AG10803 (cell line): ENCODE measurements around the gene C1QL1.

Source experiments
- DNase-seq: peaks from one replicate; pipeline ENCODE4 v3.0.0; 2010; ENCODE audit warnings: low read depth
- H3K4me3 ChIP-seq: 2 replicates; pipeline ENCODE4 v1.5.1; 2011; ENCODE audit warnings: mild to moderate bottlenecking, low read length, control low read depth
- TF ChIP-seq, protein P1 (sequence below): conservative IDR thresholded peaks from 2 replicates; pipeline ENCODE4 v1.5.1; 2011; ENCODE audit warnings: mild to moderate bottlenecking, low read length, control low read depth, inconsistent platforms

C1QL1 gene

DNA sequence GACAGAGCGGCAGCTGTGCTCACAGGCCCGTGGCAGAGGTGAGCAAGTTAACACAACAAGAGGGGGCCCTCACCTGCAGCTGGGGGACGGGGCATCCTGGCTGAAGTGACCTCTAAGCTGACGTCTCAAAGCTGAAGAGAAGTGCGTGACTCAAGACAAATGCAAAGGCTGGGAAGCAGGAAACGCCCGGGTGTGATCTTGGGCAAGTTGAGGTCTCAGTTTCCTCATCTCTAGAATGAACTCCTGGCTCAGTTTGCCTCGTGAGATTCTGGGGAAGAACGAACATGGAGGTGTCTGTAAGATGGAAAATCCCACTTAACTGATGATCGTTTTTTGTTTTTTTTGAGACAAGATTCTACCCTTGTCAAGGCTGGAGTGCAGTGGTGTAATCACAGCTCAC lies 40.1 kb upstream of the C1QL1 start:
- TF ChIP-seq, protein P1, sequence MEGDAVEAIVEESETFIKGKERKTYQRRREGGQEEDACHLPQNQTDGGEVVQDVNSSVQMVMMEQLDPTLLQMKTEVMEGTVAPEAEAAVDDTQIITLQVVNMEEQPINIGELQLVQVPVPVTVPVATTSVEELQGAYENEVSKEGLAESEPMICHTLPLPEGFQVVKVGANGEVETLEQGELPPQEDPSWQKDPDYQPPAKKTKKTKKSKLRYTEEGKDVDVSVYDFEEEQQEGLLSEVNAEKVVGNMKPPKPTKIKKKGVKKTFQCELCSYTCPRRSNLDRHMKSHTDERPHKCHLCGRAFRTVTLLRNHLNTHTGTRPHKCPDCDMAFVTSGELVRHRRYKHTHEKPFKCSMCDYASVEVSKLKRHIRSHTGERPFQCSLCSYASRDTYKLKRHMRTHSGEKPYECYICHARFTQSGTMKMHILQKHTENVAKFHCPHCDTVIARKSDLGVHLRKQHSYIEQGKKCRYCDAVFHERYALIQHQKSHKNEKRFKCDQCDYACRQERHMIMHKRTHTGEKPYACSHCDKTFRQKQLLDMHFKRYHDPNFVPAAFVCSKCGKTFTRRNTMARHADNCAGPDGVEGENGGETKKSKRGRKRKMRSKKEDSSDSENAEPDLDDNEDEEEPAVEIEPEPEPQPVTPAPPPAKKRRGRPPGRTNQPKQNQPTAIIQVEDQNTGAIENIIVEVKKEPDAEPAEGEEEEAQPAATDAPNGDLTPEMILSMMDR: no peak

DNA sequence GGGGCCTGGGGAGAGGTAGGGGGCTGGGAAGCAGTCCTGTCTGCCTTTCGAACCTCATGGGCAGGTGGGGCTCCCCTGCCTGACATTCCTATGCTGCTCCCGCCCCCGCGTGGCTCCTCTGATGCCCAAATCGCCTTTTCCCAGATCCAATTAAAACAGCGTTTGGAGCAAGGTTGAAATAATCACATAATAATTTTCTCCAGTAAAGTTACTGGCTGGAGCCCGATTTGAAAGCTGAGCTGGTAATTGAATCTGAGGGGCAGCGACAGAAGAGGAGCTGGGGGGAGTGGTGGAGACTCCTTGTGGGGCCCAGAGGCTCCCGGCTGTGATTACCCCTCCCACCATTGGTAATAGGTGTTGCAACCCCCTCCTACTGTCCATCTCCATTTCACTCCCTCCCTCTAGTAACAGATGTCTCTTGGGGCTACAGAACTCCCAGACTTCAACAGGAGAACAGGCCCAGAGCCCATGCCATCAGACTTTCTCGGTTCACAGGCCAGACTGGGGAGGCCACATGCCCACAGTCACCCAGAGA lies 38.9 kb upstream of the C1QL1 start:
- TF ChIP-seq, protein P1: no peak
- DNase-seq: no peak
- H3K4me3 ChIP-seq: no peak overlapping the region

More for the DNA sequence above, 40.1 kb upstream of the C1QL1 start:
- no peak overlapping the region for H3K4me3 ChIP-seq
- no peak for DNase-seq

DNA sequence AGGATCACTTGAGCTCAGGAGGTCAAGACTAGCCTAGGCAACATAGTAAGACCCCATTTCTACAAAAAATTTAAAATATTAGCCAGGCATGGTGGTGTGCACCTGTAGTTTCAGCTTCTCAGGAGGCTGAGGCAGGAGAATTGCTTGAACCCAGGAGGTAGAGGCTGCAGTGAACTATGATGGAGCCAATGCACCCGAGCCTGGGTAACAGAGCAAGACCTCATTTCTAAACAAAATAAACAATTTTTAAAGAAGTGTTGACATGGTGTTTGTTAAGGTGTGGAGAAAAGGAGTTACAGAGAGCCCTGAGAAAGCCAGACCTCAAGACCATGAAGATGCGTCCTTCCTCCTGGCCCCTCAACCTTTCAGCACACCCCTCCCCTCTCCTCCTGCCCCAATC lies 37.6 kb upstream of the C1QL1 start:
- DNase-seq: no peak
- TF ChIP-seq, protein P1: no peak
- H3K4me3 ChIP-seq: no peak overlapping the region

DNA sequence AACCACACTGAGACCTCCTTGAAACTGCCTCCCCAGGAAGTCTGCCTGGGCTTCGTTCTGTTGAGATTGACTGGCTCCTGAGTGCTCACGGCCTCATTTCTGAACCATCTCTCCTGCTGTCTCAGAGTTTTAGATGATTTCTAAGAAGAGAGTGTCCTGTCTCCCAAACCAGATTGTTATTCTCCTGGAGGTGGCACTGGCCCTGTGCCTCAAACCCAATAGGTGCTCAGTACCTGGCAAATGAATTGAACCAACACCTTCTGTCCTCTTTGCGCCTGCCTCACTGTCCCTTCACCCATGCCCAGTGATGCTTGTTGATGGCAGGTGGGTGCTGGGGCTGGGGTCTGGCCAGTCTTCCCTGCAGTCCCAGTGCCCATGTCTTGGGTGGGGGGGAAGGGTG lies 36.3 kb upstream of the C1QL1 start:
- TF ChIP-seq, protein P1: no peak
- no peak for DNase-seq
- no peak overlapping the region for H3K4me3 ChIP-seq

DNA sequence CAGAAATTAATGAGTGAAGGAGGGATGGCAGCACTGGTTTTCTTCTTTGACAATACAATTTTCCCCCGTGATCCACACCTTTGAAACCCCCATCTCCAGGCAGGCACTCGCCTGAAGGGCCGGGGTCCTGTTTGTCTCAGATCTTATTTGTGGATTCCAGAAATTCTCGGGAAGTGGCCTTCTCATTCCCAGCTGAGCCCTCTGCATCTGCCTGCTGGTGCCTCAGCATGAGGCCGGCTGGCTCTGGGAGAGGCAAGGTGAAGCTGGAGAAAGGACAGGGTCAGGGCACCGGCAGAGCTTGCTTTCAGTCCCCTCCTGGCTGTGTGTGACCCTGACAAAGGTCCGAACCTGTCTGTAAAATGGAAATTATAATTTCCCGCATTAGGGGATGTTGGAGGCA lies 35.8 kb upstream of the C1QL1 start:
- TF ChIP-seq, protein P1: no peak
- DNase-seq: no peak
- no peak overlapping the region for H3K4me3 ChIP-seq

DNA sequence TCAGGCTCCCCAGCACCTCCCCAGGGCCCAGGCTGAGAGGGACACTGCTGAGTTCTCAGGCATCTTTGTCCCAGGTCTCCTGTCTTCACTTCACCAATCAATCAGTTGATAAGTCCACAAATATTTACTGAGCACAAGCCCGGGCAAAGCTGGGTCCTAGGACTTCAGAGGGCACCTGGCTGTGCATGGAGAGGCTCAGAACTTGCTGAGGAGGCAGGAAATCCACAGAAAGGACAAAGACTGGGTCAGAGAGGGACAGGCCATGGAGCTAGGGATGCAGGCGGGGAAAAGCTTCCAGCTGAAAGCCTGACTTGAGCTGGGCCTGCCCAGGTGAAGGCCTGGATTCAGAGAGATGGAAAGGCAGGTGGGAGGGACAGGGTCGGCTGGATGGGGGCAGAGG lies 33.2 kb upstream of the C1QL1 start:
- H3K4me3 ChIP-seq: no peak overlapping the region
- no peak for DNase-seq
- TF ChIP-seq, protein P1: no peak

DNA sequence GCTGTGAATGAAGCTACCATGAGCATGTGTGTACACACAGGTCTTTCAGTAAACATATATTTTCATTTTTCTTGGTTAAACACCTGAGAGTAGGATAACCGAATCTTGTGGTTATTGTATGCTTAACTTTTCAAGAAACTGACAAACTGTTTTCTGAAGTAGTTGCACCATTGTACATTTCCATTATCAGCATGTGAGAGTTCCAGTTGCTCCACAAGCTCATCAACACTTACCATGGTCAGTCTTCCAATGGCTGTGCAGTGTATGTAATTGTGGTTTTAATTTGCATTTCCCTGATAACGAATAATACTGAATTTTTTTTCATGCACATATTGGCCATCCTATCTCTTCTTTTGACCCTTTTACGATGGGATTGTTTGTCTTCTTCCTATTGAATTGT lies 31.3 kb upstream of the C1QL1 start:
- no peak for DNase-seq
- H3K4me3 ChIP-seq: no peak overlapping the region
- TF ChIP-seq, protein P1: no peak
